ENCODE measurements around the gene PFDN1.

PFDN1 gene

DNA sequence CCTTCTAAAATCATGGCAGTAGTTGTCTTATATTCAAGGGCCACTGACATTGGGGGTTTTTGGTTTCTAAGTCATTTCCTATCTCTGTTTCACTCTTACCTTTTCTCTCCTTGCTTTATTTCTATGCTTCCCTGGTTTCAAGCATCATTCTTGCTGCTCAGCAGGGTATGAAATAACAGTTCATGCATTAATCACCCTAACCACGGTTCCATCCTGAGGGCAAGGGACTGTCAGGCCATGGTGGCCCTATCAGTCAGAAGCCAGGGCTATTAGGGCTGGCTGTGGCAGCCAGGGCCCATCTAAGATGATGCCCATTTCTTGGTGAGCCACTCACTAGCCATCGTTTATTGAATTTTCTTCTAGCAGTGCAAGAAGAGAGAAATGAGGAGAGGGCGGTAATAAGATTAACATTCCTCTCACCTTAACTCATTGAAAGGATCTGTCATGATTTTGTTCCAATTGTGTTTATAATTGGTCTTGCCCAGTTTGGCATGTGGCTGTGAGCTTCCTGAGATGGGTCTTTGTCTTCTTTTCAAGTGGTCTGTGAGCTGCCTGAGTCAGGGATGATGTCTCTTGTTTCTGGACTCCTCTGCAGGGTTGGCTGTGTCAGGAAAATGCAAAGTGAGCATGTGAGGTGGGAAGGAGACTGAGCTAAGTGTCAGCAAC lies 82.7 kb downstream of the PFDN1 start:
- Histone ChIP-seq H3K4me3 (ENCODE audit: low read depth in 1 of 2, low read length in 2 of 2) (no peak overlapping the region), H3K9me3 (ENCODE audit: control insufficient read depth in 1 of 2, low read length in 2 of 2) (no peaks in the 10 kb centered on the region), H3K27ac (ENCODE audit: low read depth, low read length) (peak overlapping the region; percentile 35), H3K27me3 (ENCODE audit: control insufficient read depth in 1 of 2, insufficient read depth in 2 of 2, low read length in 2 of 2) (no peaks in the 10 kb centered on the region), H3K36me3 (ENCODE audit: control insufficient read depth in 1 of 2, insufficient read depth in 2 of 2, low read length in 2 of 2) (no peaks in the 10 kb centered on the region), H3K9ac (ENCODE audit: low read depth in 1 of 2, low read length in 2 of 2) (peak overlapping the region; percentile 39 to 41), H3K4me1 (ENCODE audit: control insufficient read depth in 1 of 2, insufficient read depth in 2 of 2, low read length in 2 of 2) (peaks cover 84% of the 10 kb centered on the region in 2 donors)

DNA sequence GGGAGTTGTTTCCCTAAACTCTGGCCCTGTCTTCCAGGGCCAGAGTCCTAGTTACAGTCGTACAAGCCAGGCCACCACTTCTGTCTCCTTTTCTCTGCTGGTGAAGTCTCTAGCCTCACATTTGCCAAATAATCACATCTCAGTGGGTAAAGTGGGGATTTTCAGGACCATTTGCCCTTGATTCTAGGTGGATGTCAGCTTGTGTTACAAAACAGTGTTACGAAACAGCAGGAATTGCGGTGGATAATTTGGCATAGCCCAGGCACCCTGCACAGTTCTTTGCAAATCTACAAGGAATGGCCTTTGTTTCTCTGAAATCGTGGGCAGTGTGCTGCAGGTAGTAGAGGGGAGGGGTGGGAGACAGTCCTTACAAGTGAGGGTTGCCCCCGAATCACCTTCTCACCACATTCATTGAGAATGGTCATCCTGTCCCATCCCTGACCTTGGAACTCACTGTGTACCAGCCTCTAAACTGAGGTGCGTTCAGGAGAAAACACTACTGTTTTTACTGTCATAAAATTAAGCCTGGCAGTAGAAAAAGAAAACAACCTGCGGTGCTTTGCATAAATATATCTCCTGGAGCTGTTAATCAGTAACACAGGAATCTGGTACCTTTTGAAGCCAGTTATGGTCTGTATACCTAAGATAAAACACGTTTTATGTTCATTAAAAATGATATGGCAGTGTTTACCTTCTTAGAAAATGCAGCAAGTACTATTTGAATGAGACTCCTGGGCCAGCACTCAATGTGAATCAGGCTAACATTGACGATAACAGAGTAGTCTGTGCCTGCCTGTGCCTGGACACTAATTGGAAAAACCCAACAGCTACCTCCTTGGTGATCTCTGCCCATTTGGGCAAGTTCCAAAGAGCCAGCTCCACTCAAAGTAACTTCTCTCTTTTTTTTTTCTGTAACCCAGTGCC lies 83.6 kb downstream of the PFDN1 start:
- H3K4me1 ChIP-seq (ENCODE audit: control insufficient read depth in 1 of 2, insufficient read depth in 2 of 2, low read length in 2 of 2), result peaks cover 88 to 90% of the 10 kb centered on the region in 2 donors
- peak overlapping the region; percentile 46 to 54 for H3K9ac ChIP-seq (ENCODE audit: low read depth in 1 of 2, low read length in 2 of 2)
- peak overlapping the region; percentile 68 for H3K27ac ChIP-seq (ENCODE audit: low read depth, low read length)
- no peaks in the 10 kb centered on the region for H3K36me3 ChIP-seq (ENCODE audit: control insufficient read depth in 1 of 2, insufficient read depth in 2 of 2, low read length in 2 of 2)
- H3K27me3 ChIP-seq (ENCODE audit: control insufficient read depth in 1 of 2, insufficient read depth in 2 of 2, low read length in 2 of 2), result no peaks in the 10 kb centered on the region
- H3K4me3 ChIP-seq (ENCODE audit: low read depth in 1 of 2, low read length in 2 of 2), result peak overlapping the region; percentile 4 to 25
- H3K9me3 ChIP-seq (ENCODE audit: control insufficient read depth in 1 of 2, low read length in 2 of 2), result no peaks in the 10 kb centered on the region

DNA sequence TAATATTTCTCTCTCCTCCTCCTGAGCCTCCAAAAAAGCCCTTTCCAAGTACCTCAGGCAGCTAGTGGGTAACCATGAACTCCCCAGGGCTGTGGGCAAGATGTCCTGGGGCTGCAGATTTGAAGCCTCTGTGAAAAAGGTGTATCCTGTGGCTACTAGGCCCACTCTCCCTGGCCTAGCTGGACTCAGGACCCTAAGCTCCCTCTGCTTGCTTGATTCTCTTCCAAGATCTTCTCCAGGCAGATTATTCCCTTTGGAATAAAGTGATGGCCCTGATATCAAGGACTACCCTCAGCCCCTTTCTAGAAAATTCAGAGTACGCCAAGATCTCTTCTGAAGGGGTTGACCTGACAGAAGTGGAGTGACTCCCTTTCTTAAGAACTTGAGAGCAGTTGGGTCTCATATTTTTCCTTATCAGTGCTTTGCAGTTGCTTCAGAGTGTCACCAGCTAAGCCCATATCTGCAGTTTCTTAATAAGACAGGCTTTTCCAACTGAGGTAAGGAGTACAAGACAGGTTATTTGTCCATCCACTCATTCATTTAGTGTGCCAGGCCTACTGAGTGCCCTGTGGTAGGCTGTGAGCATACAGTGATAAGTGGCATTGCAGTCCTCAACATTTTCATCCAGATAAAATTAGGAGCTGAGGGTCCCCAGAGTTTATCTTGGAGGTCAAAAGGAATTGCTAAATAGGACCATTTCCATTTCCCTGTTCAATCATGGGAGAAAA lies 85.4 kb downstream of the PFDN1 start:
- Histone ChIP-seq H3K4me3 (ENCODE audit: low read depth in 1 of 2, low read length in 2 of 2) (no peak overlapping the region), H3K27me3 (ENCODE audit: control insufficient read depth in 1 of 2, insufficient read depth in 2 of 2, low read length in 2 of 2) (no peaks in the 10 kb centered on the region), H3K9me3 (ENCODE audit: control insufficient read depth in 1 of 2, low read length in 2 of 2) (no peaks in the 10 kb centered on the region), H3K9ac (ENCODE audit: low read depth in 1 of 2, low read length in 2 of 2) (peak overlapping the region in 1 of 2 donors; percentile 24), H3K36me3 (ENCODE audit: control insufficient read depth in 1 of 2, insufficient read depth in 2 of 2, low read length in 2 of 2) (peaks cover 0 to 4% of the 10 kb centered on the region in 2 donors), H3K27ac (ENCODE audit: low read depth, low read length) (no peak overlapping the region), H3K4me1 (ENCODE audit: control insufficient read depth in 1 of 2, insufficient read depth in 2 of 2, low read length in 2 of 2) (peaks cover 74 to 77% of the 10 kb centered on the region in 2 donors)

DNA sequence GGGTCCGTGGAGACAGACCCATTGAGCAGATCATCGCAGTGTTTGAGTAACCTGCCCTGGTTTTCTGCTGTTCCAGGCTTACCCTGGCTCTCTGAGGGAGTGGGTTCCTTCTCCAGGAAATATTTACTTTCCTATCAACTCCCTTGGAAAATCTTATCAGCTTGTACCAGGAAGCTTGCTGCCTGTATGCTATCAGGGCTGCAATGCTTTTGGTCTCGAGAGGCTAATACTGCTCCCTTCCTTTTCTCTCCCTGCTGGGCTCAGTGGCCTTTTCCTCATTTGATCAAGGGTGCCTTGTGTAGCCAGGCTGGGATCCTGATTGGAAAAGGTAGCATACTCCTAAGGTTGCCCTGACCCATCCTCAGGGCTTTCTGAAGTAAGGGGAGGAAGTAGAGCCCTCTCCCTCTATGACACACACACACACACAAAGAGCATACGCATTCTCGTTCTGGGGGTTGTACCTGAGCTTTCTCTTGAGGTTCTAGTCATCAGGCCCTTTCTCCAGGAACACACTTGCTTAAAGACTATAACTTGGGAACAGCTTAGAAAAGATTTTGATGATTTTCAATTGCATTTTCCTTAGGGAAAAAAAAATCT lies 86.3 kb downstream of the PFDN1 start:
- H3K27me3 ChIP-seq (ENCODE audit: control insufficient read depth in 1 of 2, insufficient read depth in 2 of 2, low read length in 2 of 2), result no peaks in the 10 kb centered on the region
- peak overlapping the region; percentile 53 for H3K27ac ChIP-seq (ENCODE audit: low read depth, low read length)
- H3K4me1 ChIP-seq (ENCODE audit: control insufficient read depth in 1 of 2, insufficient read depth in 2 of 2, low read length in 2 of 2), result peaks cover 65 to 68% of the 10 kb centered on the region in 2 donors
- peaks cover 0 to 8% of the 10 kb centered on the region in 2 donors for H3K36me3 ChIP-seq (ENCODE audit: control insufficient read depth in 1 of 2, insufficient read depth in 2 of 2, low read length in 2 of 2)
- H3K4me3 ChIP-seq (ENCODE audit: low read depth in 1 of 2, low read length in 2 of 2), result no peak overlapping the region
- peak overlapping the region; percentile 24 to 38 for H3K9ac ChIP-seq (ENCODE audit: low read depth in 1 of 2, low read length in 2 of 2)
- no peaks in the 10 kb centered on the region for H3K9me3 ChIP-seq (ENCODE audit: control insufficient read depth in 1 of 2, low read length in 2 of 2)

DNA sequence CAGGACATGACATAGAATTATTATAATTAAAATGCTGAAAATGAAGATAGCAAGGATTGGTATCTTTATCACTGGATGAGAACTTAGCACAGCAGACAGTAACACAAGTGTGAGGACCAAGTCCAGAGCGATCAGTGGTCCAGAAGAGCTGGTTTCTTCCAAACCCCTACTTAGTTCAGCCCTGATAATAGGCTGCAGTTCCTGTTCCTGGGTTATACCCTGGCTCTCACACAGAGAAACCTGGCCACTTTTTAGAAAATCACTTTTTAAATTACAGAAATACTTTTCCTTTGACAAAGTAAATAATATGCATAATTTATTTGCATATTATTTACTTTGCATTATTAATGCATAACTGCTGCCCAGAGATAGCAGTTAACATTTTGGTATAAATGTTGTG lies 87.6 kb downstream of the PFDN1 start:
- Histone ChIP-seq H3K9me3 (ENCODE audit: control insufficient read depth in 1 of 2, low read length in 2 of 2) (no peaks in the 10 kb centered on the region), H3K27ac (ENCODE audit: low read depth, low read length) (no peak overlapping the region), H3K9ac (ENCODE audit: low read depth in 1 of 2, low read length in 2 of 2) (no peak overlapping the region), H3K4me3 (ENCODE audit: low read depth in 1 of 2, low read length in 2 of 2) (no peak overlapping the region), H3K27me3 (ENCODE audit: control insufficient read depth in 1 of 2, insufficient read depth in 2 of 2, low read length in 2 of 2) (no peaks in the 10 kb centered on the region), H3K36me3 (ENCODE audit: control insufficient read depth in 1 of 2, insufficient read depth in 2 of 2, low read length in 2 of 2) (peaks cover 4 to 14% of the 10 kb centered on the region in 2 donors), H3K4me1 (ENCODE audit: control insufficient read depth in 1 of 2, insufficient read depth in 2 of 2, low read length in 2 of 2) (peaks cover 52 to 55% of the 10 kb centered on the region in 2 donors)

DNA sequence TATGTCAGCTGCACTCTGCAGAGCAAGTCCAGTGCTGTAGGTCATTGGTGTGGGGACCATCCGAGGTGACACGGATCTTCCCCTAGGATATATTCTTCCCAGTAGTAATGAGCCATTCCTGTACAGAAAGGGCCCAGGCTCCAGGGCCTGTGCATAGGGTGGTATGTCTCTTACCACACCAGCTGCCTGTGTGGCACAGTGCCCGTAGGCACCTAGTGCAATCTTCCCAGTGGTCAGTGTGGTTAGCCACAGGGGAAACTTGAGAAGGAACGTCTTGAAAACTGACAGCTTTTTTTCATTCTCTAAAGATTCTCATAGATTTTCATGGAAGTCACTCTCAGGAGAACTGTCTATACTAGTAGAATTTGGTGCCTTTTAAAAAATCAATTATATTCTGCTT lies 88.1 kb downstream of the PFDN1 start:
- H3K4me1 ChIP-seq (ENCODE audit: control insufficient read depth in 1 of 2, insufficient read depth in 2 of 2, low read length in 2 of 2), result peaks cover 48 to 50% of the 10 kb centered on the region in 2 donors
- H3K9me3 ChIP-seq (ENCODE audit: control insufficient read depth in 1 of 2, low read length in 2 of 2), result no peaks in the 10 kb centered on the region
- H3K9ac ChIP-seq (ENCODE audit: low read depth in 1 of 2, low read length in 2 of 2), result no peak overlapping the region
- no peaks in the 10 kb centered on the region for H3K27me3 ChIP-seq (ENCODE audit: control insufficient read depth in 1 of 2, insufficient read depth in 2 of 2, low read length in 2 of 2)
- H3K27ac ChIP-seq (ENCODE audit: low read depth, low read length), result no peak overlapping the region
- peaks cover 4 to 14% of the 10 kb centered on the region in 2 donors for H3K36me3 ChIP-seq (ENCODE audit: control insufficient read depth in 1 of 2, insufficient read depth in 2 of 2, low read length in 2 of 2)
- H3K4me3 ChIP-seq (ENCODE audit: low read depth in 1 of 2, low read length in 2 of 2), result no peak overlapping the region

DNA sequence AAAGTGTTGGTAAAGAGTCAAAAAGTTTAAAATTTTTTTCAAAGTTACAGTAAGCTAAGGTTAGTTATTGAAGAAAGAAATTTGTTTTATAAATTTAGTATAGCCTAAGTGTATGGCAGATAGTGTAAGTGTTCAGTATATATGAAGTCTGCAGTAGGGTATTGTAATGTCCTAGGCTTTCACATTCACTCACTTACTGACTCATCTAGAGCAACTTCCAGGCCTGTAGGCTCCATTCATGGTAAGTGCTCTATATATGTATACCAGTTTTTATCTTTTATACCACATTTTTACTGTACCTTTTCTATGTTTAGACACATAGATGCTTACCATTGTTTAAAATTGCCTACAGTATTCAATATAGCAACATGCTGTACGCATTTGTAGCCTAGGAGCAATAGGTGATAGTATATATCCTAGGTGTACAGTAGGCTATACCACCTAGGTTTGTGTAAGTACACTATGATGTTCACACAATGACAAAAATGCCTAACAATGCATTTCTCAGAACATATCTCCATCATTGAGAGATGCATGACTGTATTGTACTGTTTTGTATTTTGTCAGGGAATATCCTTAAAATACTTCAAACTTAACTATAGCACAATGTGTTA lies 89.4 kb downstream of the PFDN1 start:
- no peak overlapping the region for H3K9ac ChIP-seq (ENCODE audit: low read depth in 1 of 2, low read length in 2 of 2)
- H3K27me3 ChIP-seq (ENCODE audit: control insufficient read depth in 1 of 2, insufficient read depth in 2 of 2, low read length in 2 of 2), result no peaks in the 10 kb centered on the region
- H3K27ac ChIP-seq (ENCODE audit: low read depth, low read length), result no peak overlapping the region
- peaks cover 39 to 40% of the 10 kb centered on the region in 2 donors for H3K4me1 ChIP-seq (ENCODE audit: control insufficient read depth in 1 of 2, insufficient read depth in 2 of 2, low read length in 2 of 2)
- no peaks in the 10 kb centered on the region for H3K9me3 ChIP-seq (ENCODE audit: control insufficient read depth in 1 of 2, low read length in 2 of 2)
- no peak overlapping the region for H3K4me3 ChIP-seq (ENCODE audit: low read depth in 1 of 2, low read length in 2 of 2)
- peaks cover 4 to 14% of the 10 kb centered on the region in 2 donors for H3K36me3 ChIP-seq (ENCODE audit: control insufficient read depth in 1 of 2, insufficient read depth in 2 of 2, low read length in 2 of 2)

DNA sequence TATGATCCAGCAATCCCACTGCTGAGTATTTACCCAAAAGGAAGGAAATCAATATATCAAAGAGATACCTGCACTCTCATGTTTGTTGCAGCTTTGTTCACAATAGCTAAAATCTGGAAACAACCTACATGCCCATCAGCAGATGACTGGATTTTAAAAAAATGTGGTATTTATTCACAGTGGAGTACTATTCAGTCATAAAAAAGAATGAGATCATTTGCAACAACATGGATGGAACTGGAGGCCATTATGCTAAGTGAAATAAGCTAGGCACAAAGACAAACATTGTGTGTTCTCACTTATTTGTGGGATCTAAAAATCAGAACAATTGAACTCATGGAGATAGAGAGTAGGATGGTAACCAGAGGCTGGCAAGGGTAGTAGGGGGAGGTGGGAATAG lies 94.8 kb downstream of the PFDN1 start:
- Histone ChIP-seq H3K36me3 (ENCODE audit: control insufficient read depth in 1 of 2, insufficient read depth in 2 of 2, low read length in 2 of 2) (peaks cover 4 to 17% of the 10 kb centered on the region in 2 donors), H3K27me3 (ENCODE audit: control insufficient read depth in 1 of 2, insufficient read depth in 2 of 2, low read length in 2 of 2) (no peaks in the 10 kb centered on the region), H3K4me3 (ENCODE audit: low read depth in 1 of 2, low read length in 2 of 2) (no peak overlapping the region), H3K4me1 (ENCODE audit: control insufficient read depth in 1 of 2, insufficient read depth in 2 of 2, low read length in 2 of 2) (peaks cover 5 to 25% of the 10 kb centered on the region in 2 donors), H3K9ac (ENCODE audit: low read depth in 1 of 2, low read length in 2 of 2) (no peak overlapping the region), H3K9me3 (ENCODE audit: control insufficient read depth in 1 of 2, low read length in 2 of 2) (no peaks in the 10 kb centered on the region), H3K27ac (ENCODE audit: low read depth, low read length) (no peak overlapping the region)

DNA sequence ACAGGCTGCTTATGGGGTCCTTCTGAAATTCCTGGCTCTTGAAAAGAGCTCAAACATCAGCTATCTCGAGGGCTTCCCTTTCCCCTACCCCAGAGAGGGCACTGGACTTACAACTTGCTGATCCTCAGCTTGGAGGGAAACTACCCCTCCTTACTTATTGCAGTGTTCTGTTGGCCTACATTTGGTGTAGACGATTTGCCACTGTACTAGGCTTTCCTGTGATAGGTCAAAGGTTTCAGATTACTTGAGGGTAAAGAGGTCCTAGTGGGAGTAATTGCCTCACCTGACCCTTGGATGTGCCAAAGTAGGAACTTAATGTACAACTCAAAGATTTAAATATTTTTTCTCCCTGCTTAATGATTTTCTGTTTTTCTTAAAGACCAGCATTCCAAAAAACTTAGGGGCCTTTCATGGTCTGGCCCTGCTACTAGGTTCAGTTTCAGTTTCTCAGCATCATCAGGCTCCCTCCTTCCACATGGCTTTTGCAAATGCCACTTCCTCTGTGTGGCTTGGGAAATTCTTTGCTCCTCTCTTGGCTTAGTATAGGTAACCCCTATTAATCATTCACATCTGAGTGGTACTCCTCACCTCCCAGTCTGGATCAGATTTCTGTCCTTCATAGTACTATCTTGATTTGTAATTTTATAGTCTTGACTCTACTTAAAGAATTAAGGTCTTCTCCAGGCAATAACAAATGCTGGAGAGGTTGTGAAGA lies 95.5 kb downstream of the PFDN1 start:
- Histone ChIP-seq H3K27me3 (ENCODE audit: control insufficient read depth in 1 of 2, insufficient read depth in 2 of 2, low read length in 2 of 2) (no peaks in the 10 kb centered on the region), H3K4me3 (ENCODE audit: low read depth in 1 of 2, low read length in 2 of 2) (no peak overlapping the region), H3K36me3 (ENCODE audit: control insufficient read depth in 1 of 2, insufficient read depth in 2 of 2, low read length in 2 of 2) (peaks cover 4 to 17% of the 10 kb centered on the region in 2 donors), H3K9ac (ENCODE audit: low read depth in 1 of 2, low read length in 2 of 2) (no peak overlapping the region), H3K4me1 (ENCODE audit: control insufficient read depth in 1 of 2, insufficient read depth in 2 of 2, low read length in 2 of 2) (peaks cover 5 to 25% of the 10 kb centered on the region in 2 donors), H3K27ac (ENCODE audit: low read depth, low read length) (no peak overlapping the region), H3K9me3 (ENCODE audit: control insufficient read depth in 1 of 2, low read length in 2 of 2) (no peaks in the 10 kb centered on the region)
